GM18868 (cell line): ENCODE data around the gene BBIP1.
"Not testable (repeated sequence)": the region's sequence is repeated elsewhere in the genome, so short reads cannot be mapped to it uniquely, and the experiment has no call there.

Source experiments
- ATAC-seq: cut with Tn5 transposase; IDR thresholded peaks from one replicate; pipeline ENCODE4 v1.9.1; 2021; ENCODE audit warnings: mild to moderate bottlenecking, moderate library complexity; ENCODE audit not compliant: unreplicated experiment

Gene BBIP1

GRCh38 chr10:110923856-110924493, 5.0 kb upstream of the BBIP1 start:
- ATAC-seq: peak; percentile 14

- peak; percentile 24 for ATAC-seq
These were observed 1.2 kb upstream of the BBIP1 start for GRCh38 chr10:110919971-110920881.

- ATAC-seq: peak; percentile 8
These were observed 460 bp upstream of the BBIP1 start, which contains the start of gene SHOC2 for GRCh38 chr10:110919349-110919931. TSS of gene SHOC2 (plus strand) at chr10:110919604. CDS start at chr10:110964359, 44,755 bp downstream.

GRCh38 chr10:110918269-110918642, 724 bp downstream of the BBIP1 start:
- no peak for ATAC-seq

GRCh38 chr10:110916554-110917346, 2.2 kb downstream of the BBIP1 start:
- ATAC-seq: no peak

- ATAC-seq: not testable (repeated sequence)
These were observed 3.4 kb downstream of the BBIP1 start for GRCh38 chr10:110915600-110915999.

GRCh38 chr10:110915035-110915434, 3.9 kb downstream of the BBIP1 start:
- ATAC-seq: no peak

- ATAC-seq: no peak
These were observed 4.5 kb downstream of the BBIP1 start for GRCh38 chr10:110914431-110914830.

GRCh38 chr10:110912374-110912773, 6.6 kb downstream of the BBIP1 start:
- no peak for ATAC-seq

GRCh38 chr10:110910138-110910537, 8.8 kb downstream of the BBIP1 start:
- ATAC-seq: no peak

GRCh38 chr10:110903280-110904278, 15.4 kb downstream of the BBIP1 start:
- ATAC-seq: peak; percentile 85

- no peak for ATAC-seq
These were observed 16.8 kb downstream of the BBIP1 start for GRCh38 chr10:110901954-110902819.

- no peak for ATAC-seq
These were observed 18.0 kb downstream of the BBIP1 start for GRCh38 chr10:110900983-110901382.

- no peak for ATAC-seq
These were observed 20.6 kb downstream of the BBIP1 start for GRCh38 chr10:110898391-110898790.

- ATAC-seq: no peak
These were observed 21.8 kb downstream of the BBIP1 start for GRCh38 chr10:110897184-110897583.

GRCh38 chr10:110893559-110894179, 25.3 kb downstream of the BBIP1 start:
- peak; percentile 74 for ATAC-seq

GRCh38 chr10:110892602-110893288, 26.2 kb downstream of the BBIP1 start:
- ATAC-seq: no peak

- ATAC-seq: no peak
These were observed 31.4 kb downstream of the BBIP1 start for GRCh38 chr10:110887560-110887959.
